HFFc6 (cell line): ENCODE measurements around the gene ZMYND15. TPM values are rescaled to one million over a fixed set of nuclear protein-coding genes. Genes with fewer than 3 reads are reported as not detected.
"Not testable (repeated sequence)": the region's sequence is repeated elsewhere in the genome, so short reads cannot be mapped to it uniquely, and the experiment has no call there.

ENCODE experiments used
- DNase-seq: peaks from one replicate; pipeline ENCODE4 v3.0.0-alpha.2; 2018
- H3K27ac Mint-ChIP-seq: 2 replicates; pipeline ENCODE4 v1.8.0; 2020; ENCODE audit warnings: mild to moderate bottlenecking, mixed read lengths
- H3K27me3 Mint-ChIP-seq: 2 replicates; pipeline ENCODE4 v1.8.0; 2021; ENCODE audit warnings: mild to moderate bottlenecking, moderate library complexity, mixed read lengths; ENCODE audit not compliant: insufficient read depth
- H3K36me3 Mint-ChIP-seq: 2 replicates; pipeline ENCODE4 v1.8.0; 2021; ENCODE audit warnings: low read depth, mixed read lengths
- H3K4me1 Mint-ChIP-seq: 2 replicates; pipeline ENCODE4 v1.8.0; 2020; ENCODE audit warnings: low read depth, mixed read lengths
- H3K4me3 Mint-ChIP-seq: 2 replicates; pipeline ENCODE4 v1.8.0; 2020; ENCODE audit warnings: mild to moderate bottlenecking, moderate library complexity, mixed read lengths
- H3K9me3 Mint-ChIP-seq: 2 replicates; pipeline ENCODE4 v1.8.0; 2020; ENCODE audit warnings: mild to moderate bottlenecking, mixed read lengths
- CTCF ChIP-seq: fragments of 200-600 bp; sonication (generic); IDR thresholded peaks from 2 replicates; pipeline ENCODE4 v1.5.0; 2021; ENCODE audit warnings: antibody characterized with exemption, mild to moderate bottlenecking
- total RNA-seq, 6 experiments: library from RNA; stranded (reverse); fragmentation: NEBNext Ultra II Directional; extraction: Animal tissue kit (Norgen Biotek cat#: 25700); gene quantifications; 2 replicates in 1 of 6; 3 replicates in 5 of 6; pipeline ENCODE4 v1.2.3, GENCODE V29; 2021

ZMYND15 gene
- total RNA-seq, 6 experiments from 2014 or later: not detected

GRCh38 chr17:4709794-4710692, 29.6 kb upstream of the ZMYND15 start, which contains the start of gene ARRB2:
ARRB2 (plus strand) TSS chr17:4710632; CDS start chr17:4710722, 90 bp downstream.
- H3K4me3 Mint-ChIP-seq: peak within 1 kb of the TSS; percentile 81
- peaks cover 28% of the 10 kb centered on the region for H3K4me1 Mint-ChIP-seq
- no peaks in the 10 kb centered on the region for H3K9me3 Mint-ChIP-seq
- TF ChIP-seq CTCF: peak; percentile 77
- peaks cover 2% of the 10 kb centered on the region; the same call in 1 of the 2 replicates for H3K27me3 Mint-ChIP-seq
- DNase-seq: peak; percentile 95
- peak within 1 kb of the TSS; percentile 60 for H3K27ac Mint-ChIP-seq
- H3K36me3 Mint-ChIP-seq: no peaks in the 10 kb centered on the region

GRCh38 chr17:4710693-4711634, 28.7 kb upstream of the ZMYND15 start:
- peak overlapping the region; percentile 60; the same call in 1 of the 2 replicates for H3K27ac Mint-ChIP-seq

GRCh38 chr17:4711661-4712181, 27.9 kb upstream of the ZMYND15 start:
- H3K27me3 Mint-ChIP-seq: peaks cover 2% of the 10 kb centered on the region; the same call in 1 of the 2 replicates
- no peaks in the 10 kb centered on the region for H3K36me3 Mint-ChIP-seq
- H3K4me3 Mint-ChIP-seq: peak overlapping the region; percentile 81; the same call in 1 of the 2 replicates
- DNase-seq: no peak
- no peak for TF ChIP-seq CTCF
- H3K9me3 Mint-ChIP-seq: no peaks in the 10 kb centered on the region
- H3K27ac Mint-ChIP-seq: no peak overlapping the region
- H3K4me1 Mint-ChIP-seq: peaks cover 13% of the 10 kb centered on the region

More at GRCh38 chr17:4710693-4711634, 28.7 kb upstream of the ZMYND15 start:
- Mint-ChIP-seq H3K27me3 (peaks cover 2% of the 10 kb centered on the region; the same call in 1 of the 2 replicates), H3K36me3 (no peaks in the 10 kb centered on the region), H3K4me3 (peak overlapping the region; percentile 81), H3K4me1 (peaks cover 21% of the 10 kb centered on the region), H3K9me3 (no peaks in the 10 kb centered on the region)
- DNase-seq: no peak
- TF ChIP-seq CTCF: no peak

- H3K4me3 Mint-ChIP-seq: no peak overlapping the region
- H3K9me3 Mint-ChIP-seq: no peaks in the 10 kb centered on the region
- H3K27ac Mint-ChIP-seq: no peak overlapping the region
- no peak for TF ChIP-seq CTCF
- H3K4me1 Mint-ChIP-seq: peaks cover 13% of the 10 kb centered on the region
- no peaks in the 10 kb centered on the region for H3K36me3 Mint-ChIP-seq
- peaks cover 2% of the 10 kb centered on the region; the same call in 1 of the 2 replicates for H3K27me3 Mint-ChIP-seq
- DNase-seq: no peak
Measured at GRCh38 chr17:4712526-4712925, 27.1 kb upstream of the ZMYND15 start.

GRCh38 chr17:4714340-4715062, 25.1 kb upstream of the ZMYND15 start:
- H3K4me3 Mint-ChIP-seq, H3K27ac Mint-ChIP-seq, H3K27me3 Mint-ChIP-seq, H3K36me3 Mint-ChIP-seq, H3K9me3 Mint-ChIP-seq, DNase-seq: not testable (repeated sequence)
- H3K4me1 Mint-ChIP-seq: peaks cover 11% of the 10 kb centered on the region
